Hepatocyte (in vitro differentiated cells): ENCODE results near the gene KCNJ1. TPM values are rescaled to one million over a fixed set of nuclear protein-coding genes. Genes with fewer than 3 reads are reported as not detected.

Source experiments
- DNase-seq: peaks from one replicate; pipeline ENCODE4 v3.0.0-alpha.2; 2016; ENCODE audit warnings: low spot score
- H2AFZ ChIP-seq: fragments of 200-600 bp; sonication (generic); 2 replicates; pipeline ENCODE4 v1.6.0; 2016; ENCODE audit warnings: antibody characterized with exemption, mild to moderate bottlenecking
- H3K27ac ChIP-seq: fragments of 200-600 bp; sonication (generic); 2 replicates; pipeline ENCODE4 v1.5.1; 2016; ENCODE audit warnings: mild to moderate bottlenecking
- H3K27me3 ChIP-seq: fragments of 200-600 bp; sonication (generic); 2 replicates; pipeline ENCODE4 v1.6.1; 2016
- H3K36me3 ChIP-seq: fragments of 200-600 bp; sonication (generic); replicated peaks from 2 replicates; pipeline ENCODE4 v1.5.1; 2016; ENCODE audit warnings: low read depth; ENCODE audit not compliant: insufficient read depth
- H3K4me1 ChIP-seq: fragments of 200-600 bp; sonication (generic); 2 replicates; pipeline ENCODE4 v1.5.1; 2016; ENCODE audit warnings: mild to moderate bottlenecking, moderate library complexity; ENCODE audit not compliant: insufficient read depth
- H3K4me2 ChIP-seq: fragments of 200-600 bp; sonication (generic); 2 replicates; pipeline ENCODE4 v1.6.0; 2016
- H3K4me3 ChIP-seq: fragments of 200-600 bp; sonication (generic); 2 replicates; pipeline ENCODE4 v1.5.1; 2016; ENCODE audit warnings: mild to moderate bottlenecking
- H3K79me2 ChIP-seq: fragments of 200-600 bp; sonication (generic); 2 replicates; pipeline ENCODE4 v1.6.0; 2017; ENCODE audit warnings: mild to moderate bottlenecking
- H3K9me2 ChIP-seq: fragments of 200-600 bp; sonication (generic); replicated peaks from 2 replicates; pipeline ENCODE4 v1.6.0; 2017; ENCODE audit warnings: mild to moderate bottlenecking; ENCODE audit not compliant: insufficient read depth
- H3K9me3 ChIP-seq: fragments of 200-600 bp; sonication (generic); 2 replicates; pipeline ENCODE4 v1.5.1; 2016; ENCODE audit warnings: low read depth, mild to moderate bottlenecking
- H4K20me1 ChIP-seq: fragments of 200-600 bp; sonication (generic); 2 replicates; pipeline ENCODE4 v1.6.0; 2016; ENCODE audit warnings: mild to moderate bottlenecking; ENCODE audit not compliant: insufficient read depth, poor library complexity, severe bottlenecking
- CTCF ChIP-seq: fragments of 200-600 bp; sonication (generic); IDR thresholded peaks from 2 replicates; pipeline ENCODE4 v1.5.1; 2016; ENCODE audit warnings: antibody characterized with exemption, mild to moderate bottlenecking; ENCODE audit not compliant: poor library complexity
- EZH2 ChIP-seq: fragments of 200-600 bp; sonication (generic); IDR thresholded peaks from 2 replicates; pipeline ENCODE4 v1.6.1; 2016; ENCODE audit warnings: antibody characterized with exemption, mild to moderate bottlenecking, borderline replicate concordance
- EZH2phosphoT487 ChIP-seq: fragments of 200-600 bp; sonication (generic); IDR thresholded peaks from one replicate; pipeline ENCODE4 v1.6.1; 2018; ENCODE audit warnings: antibody characterized with exemption, mild to moderate bottlenecking, low read depth, moderate library complexity; ENCODE audit not compliant: unreplicated experiment, severe bottlenecking
- WGBS: methylation state at CpG from one replicate; pipeline ENCODE4 v1.1.6; 2016; ENCODE audit warnings: low lambda C conversion rate; ENCODE audit errors: missing lambda C conversion rate; 5-methylcytosine and 5-hydroxymethylcytosine counted together
- polyA plus RNA-seq: library from polyadenylated mRNA; unstranded; fragments of >200 nt; fragmentation: Nextera tagmentation; extraction: Ambion mirVana; gene quantifications from 2 replicates; pipeline ENCODE4 v1.2.1, GENCODE V29; 2016
- total RNA-seq: library from RNA; depleted of rRNA; stranded (reverse); fragments of >200 nt; gene quantifications from 2 replicates; pipeline ENCODE4 v1.2.3, GENCODE V29; 2014

KCNJ1 gene
- total and polyA plus RNA-seq, 2 experiments from 2014 or later: not detected

- Histone ChIP-seq H3K79me2 (no peaks in the 10 kb centered on the region), H3K4me3 (no peak overlapping the region), H3K4me1 (peaks cover 3% of the 10 kb centered on the region), H3K36me3 (no peaks in the 10 kb centered on the region), H3K27ac (no peak overlapping the region), H3K27me3 (no peaks in the 10 kb centered on the region), H3K9me3 (no peaks in the 10 kb centered on the region), H3K9me2 (no peaks in the 10 kb centered on the region), H4K20me1 (no peaks in the 10 kb centered on the region), H3K4me2 (no peak overlapping the region), H2AFZ (no peak overlapping the region)
- 67% methylated on average over 4 of the region's 4 CpGs for WGBS
- TF ChIP-seq CTCF: peak; percentile 37
- no peak for TF ChIP-seq EZH2phosphoT487
- peak; percentile 39 for DNase-seq
Measured at GRCh38 chr11:128802358-128802981, 64.6 kb downstream of the KCNJ1 start.

- no peak overlapping the region for H2AFZ ChIP-seq
- peaks cover 3% of the 10 kb centered on the region for H3K4me1 ChIP-seq
- no peaks in the 10 kb centered on the region for H3K9me3 ChIP-seq
- no peaks in the 10 kb centered on the region for H3K79me2 ChIP-seq
- no peaks in the 10 kb centered on the region for H3K27me3 ChIP-seq
- no peak for DNase-seq
- no peaks in the 10 kb centered on the region for H4K20me1 ChIP-seq
- no peak overlapping the region for H3K27ac ChIP-seq
- H3K4me2 ChIP-seq: no peak overlapping the region
- TF ChIP-seq EZH2: no peak
- TF ChIP-seq EZH2phosphoT487: no peak
- no peak for TF ChIP-seq CTCF
- H3K4me3 ChIP-seq: no peak overlapping the region
- H3K9me2 ChIP-seq: no peaks in the 10 kb centered on the region
- 89% methylated on average over 8 of the region's 8 CpGs for WGBS
- no peaks in the 10 kb centered on the region for H3K36me3 ChIP-seq
Measured at GRCh38 chr11:128800871-128801417, 66.2 kb downstream of the KCNJ1 start.

GRCh38 chr11:128796270-128796669 lies 70.8 kb downstream of the KCNJ1 start:
- no peak for TF ChIP-seq CTCF
- no peak for TF ChIP-seq EZH2phosphoT487
- TF ChIP-seq EZH2: no peak
- H3K36me3 ChIP-seq: no peaks in the 10 kb centered on the region
- H3K4me3 ChIP-seq: no peak overlapping the region
- WGBS: 94% methylated on average over 2 of the region's 2 CpGs
- no peaks in the 10 kb centered on the region for H3K9me2 ChIP-seq
- H3K79me2 ChIP-seq: no peaks in the 10 kb centered on the region
- H3K9me3 ChIP-seq: no peaks in the 10 kb centered on the region
- H3K4me2 ChIP-seq: no peak overlapping the region
- H3K27me3 ChIP-seq: no peaks in the 10 kb centered on the region
- DNase-seq: no peak
- H2AFZ ChIP-seq: no peak overlapping the region
- no peak overlapping the region for H3K27ac ChIP-seq
- no peaks in the 10 kb centered on the region for H4K20me1 ChIP-seq
- H3K4me1 ChIP-seq: no peaks in the 10 kb centered on the region
